ENCODE results near the gene NDFIP2.
A peak's percentile ranks its signal among the peaks of the same experiment; 100 is the strongest.

The NDFIP2 gene

DNA sequence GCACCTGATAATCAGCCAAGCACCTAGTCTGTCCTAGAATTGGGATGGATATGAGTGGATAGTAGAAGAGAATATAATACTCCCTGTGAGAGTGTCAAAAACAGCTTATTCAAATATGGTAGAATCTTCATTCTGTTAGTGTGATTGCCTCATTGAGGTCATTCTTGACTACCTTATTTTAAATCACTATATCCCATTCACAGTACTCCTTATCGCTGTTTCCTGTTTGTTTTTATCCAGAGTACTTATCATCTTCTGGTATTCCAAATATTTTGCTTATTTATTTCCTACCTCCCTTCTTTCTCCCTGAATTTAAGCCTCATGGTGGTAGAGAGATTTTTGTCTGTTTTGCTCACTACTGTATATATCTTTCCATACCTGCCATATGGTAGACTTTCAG is 9.9 kb downstream of the NDFIP2 start:
- TF ChIP-seq, protein P1, sequence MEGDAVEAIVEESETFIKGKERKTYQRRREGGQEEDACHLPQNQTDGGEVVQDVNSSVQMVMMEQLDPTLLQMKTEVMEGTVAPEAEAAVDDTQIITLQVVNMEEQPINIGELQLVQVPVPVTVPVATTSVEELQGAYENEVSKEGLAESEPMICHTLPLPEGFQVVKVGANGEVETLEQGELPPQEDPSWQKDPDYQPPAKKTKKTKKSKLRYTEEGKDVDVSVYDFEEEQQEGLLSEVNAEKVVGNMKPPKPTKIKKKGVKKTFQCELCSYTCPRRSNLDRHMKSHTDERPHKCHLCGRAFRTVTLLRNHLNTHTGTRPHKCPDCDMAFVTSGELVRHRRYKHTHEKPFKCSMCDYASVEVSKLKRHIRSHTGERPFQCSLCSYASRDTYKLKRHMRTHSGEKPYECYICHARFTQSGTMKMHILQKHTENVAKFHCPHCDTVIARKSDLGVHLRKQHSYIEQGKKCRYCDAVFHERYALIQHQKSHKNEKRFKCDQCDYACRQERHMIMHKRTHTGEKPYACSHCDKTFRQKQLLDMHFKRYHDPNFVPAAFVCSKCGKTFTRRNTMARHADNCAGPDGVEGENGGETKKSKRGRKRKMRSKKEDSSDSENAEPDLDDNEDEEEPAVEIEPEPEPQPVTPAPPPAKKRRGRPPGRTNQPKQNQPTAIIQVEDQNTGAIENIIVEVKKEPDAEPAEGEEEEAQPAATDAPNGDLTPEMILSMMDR (IDR thresholded peaks at IDR 0.05; ENCODE audit: insufficient read depth, low read depth, low read length, missing control alignments): no peak
- H3K4me3 ChIP-seq (ENCODE audit: low read length): no peak overlapping the region
- DNase-seq (ENCODE audit: low read depth): no peak

DNA sequence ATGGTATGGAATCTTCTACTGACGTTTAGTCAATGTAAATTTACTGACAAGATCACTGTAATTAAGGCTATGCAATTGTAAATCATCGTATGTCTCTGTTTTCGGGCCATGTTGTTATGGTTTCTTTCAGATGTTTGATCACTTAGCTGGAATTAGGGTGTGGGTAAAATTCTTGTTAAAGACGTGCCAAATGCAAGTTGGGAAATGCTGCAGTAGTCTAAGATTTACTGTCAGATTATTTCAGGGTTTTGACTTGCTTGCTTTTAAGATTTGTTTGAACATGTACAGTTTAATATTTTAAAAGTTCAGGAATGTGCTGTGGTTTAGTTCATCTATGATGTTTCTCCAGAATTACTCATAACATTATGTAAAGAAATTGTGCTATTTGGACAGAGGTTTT is 10.8 kb downstream of the NDFIP2 start:
- DNase-seq (ENCODE audit: low read depth): peak; percentile 96
- H3K4me3 ChIP-seq (ENCODE audit: low read length): peak overlapping the region; percentile 27
- TF ChIP-seq, protein P1 (IDR thresholded peaks at IDR 0.05; ENCODE audit: insufficient read depth, low read depth, low read length, missing control alignments): no peak

DNA sequence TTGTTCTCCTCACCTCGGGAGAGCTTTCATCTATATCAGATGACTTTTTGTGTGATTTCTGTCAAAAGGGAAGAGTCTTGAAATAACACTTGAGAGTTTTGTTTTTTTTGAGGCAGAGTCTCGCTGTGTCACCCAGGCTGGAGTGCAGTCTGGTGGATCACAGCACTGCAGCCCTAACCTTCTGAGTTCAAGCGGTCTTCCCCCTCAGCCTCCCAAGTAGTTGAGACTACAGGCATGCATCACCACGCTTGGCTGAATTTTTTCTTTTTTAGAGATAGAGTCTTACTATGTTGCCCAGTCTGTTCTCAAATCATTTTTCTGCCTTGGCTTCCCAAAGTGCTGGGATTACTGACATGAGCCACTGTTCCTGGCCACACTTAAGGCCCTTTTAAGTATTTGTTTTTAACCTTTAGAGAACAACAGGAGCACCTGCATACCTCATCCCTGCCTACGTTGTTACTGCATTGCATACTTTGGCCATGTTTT is 11.4 kb downstream of the NDFIP2 start:
- TF ChIP-seq, protein P1 (IDR thresholded peaks at IDR 0.05; ENCODE audit: insufficient read depth, low read depth, low read length, missing control alignments): peak; percentile 8
- peak overlapping the region; percentile 27 for H3K4me3 ChIP-seq (ENCODE audit: low read length)

GRCh38 chr13:79492918-79493594 is 12.1 kb downstream of the NDFIP2 start:
- TF ChIP-seq, protein P1 (IDR thresholded peaks at IDR 0.05; ENCODE audit: insufficient read depth, low read depth, low read length, missing control alignments): no peak
- H3K4me3 ChIP-seq (ENCODE audit: low read length): peak overlapping the region; percentile 27
- DNase-seq (ENCODE audit: low read depth): no peak

More for the DNA sequence above, 11.4 kb downstream of the NDFIP2 start:
- DNase-seq (ENCODE audit: low read depth): peak; percentile 55

DNA sequence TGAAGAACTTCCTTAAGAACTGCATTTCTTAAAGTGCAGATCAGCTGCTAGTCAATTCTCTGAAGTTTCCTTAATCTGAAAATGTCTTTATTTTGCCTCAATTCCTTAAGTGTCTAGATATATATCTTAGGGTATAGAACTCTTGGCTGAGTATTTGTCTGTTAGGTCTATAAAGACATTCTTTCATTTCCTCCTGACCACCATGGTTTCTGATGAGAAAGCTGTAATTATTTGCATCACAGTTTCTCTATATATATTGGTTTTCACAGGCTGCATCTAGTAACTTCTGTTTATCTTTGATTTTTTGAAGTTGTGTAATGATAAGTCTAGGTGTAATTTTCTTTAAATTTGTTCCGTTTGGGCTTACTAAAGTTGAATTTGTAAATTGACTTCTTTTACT is 15.2 kb downstream of the NDFIP2 start:
- no peak overlapping the region for H3K4me3 ChIP-seq (ENCODE audit: low read length)
- TF ChIP-seq, protein P1 (IDR thresholded peaks at IDR 0.05; ENCODE audit: insufficient read depth, low read depth, low read length, missing control alignments): no peak
- DNase-seq (ENCODE audit: low read depth): no peak

DNA sequence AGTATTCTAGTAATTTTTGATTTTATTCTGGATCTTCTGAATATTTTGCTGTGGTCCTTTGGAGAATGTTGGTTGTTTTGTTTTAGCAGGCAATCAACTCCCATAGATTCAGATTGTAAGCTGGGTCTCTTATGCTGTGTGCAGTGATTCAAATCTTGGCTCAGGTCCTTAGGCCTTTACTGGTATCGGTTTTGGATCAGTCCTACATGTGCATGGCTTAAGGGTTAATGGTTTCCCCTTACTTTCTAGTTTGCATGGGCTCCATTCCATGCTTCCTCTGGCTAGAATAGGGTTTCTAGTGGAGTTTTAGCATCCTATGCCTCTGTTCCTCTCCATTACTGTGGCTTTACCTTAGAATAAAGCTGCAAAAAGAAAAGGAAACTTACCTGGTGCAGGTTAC is 16.1 kb downstream of the NDFIP2 start:
- TF ChIP-seq, protein P1 (IDR thresholded peaks at IDR 0.05; ENCODE audit: insufficient read depth, low read depth, low read length, missing control alignments): no peak
- no peak for DNase-seq (ENCODE audit: low read depth)
- H3K4me3 ChIP-seq (ENCODE audit: low read length): no peak overlapping the region

GRCh38 chr13:79497852-79498251 is 16.9 kb downstream of the NDFIP2 start:
- DNase-seq (ENCODE audit: low read depth): no peak
- H3K4me3 ChIP-seq (ENCODE audit: low read length): no peak overlapping the region
- TF ChIP-seq, protein P1 (IDR thresholded peaks at IDR 0.05; ENCODE audit: insufficient read depth, low read depth, low read length, missing control alignments): no peak

All from epithelial cell of esophagus (primary cell).